Glomerular visceral epithelial cell (primary cell): ENCODE data around the gene TPD52L1.
"Not testable (repeated sequence)": the region's sequence is repeated elsewhere in the genome, so short reads cannot be mapped to it uniquely, and the experiment has no call there.

Experiments used
- DNase-seq: peaks from one replicate; pipeline ENCODE4 v3.0.0-alpha.2; 2016; ENCODE audit errors: extremely low spot score

The TPD52L1 gene

GRCh38 chr6:125269328-125269985 lies 115.9 kb downstream of the TPD52L1 start:
- DNase-seq: no peak

- no peak for DNase-seq
Measured at GRCh38 chr6:125270380-125270779, 116.8 kb downstream of the TPD52L1 start.

- DNase-seq: no peak
Measured at GRCh38 chr6:125271486-125272159, 118.0 kb downstream of the TPD52L1 start.

- no peak for DNase-seq
Measured at GRCh38 chr6:125273251-125273650, 119.7 kb downstream of the TPD52L1 start.

DNA sequence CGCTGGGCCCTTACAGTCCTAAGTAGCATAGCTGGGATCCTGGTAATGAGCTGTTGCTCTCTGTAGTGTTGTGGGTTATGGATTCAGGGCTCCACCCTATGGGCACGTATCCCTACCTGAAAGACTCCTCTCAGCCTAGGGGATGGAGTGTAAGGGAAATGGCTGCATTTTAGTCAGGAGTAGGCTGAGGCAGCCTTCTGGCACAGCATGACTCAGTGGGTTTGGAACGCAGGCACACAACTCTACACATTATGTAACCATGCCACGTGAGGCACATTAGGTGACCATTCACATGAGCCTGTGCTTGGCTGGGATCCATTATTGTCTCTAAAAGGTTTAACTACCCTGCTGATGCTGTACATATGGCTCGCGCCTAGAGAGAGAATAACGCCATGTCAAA lies 120.4 kb downstream of the TPD52L1 start:
- DNase-seq: peak; percentile 94

GRCh38 chr6:125274935-125275334 lies 121.4 kb downstream of the TPD52L1 start:
- no peak for DNase-seq

GRCh38 chr6:125275779-125276178 lies 122.2 kb downstream of the TPD52L1 start:
- no peak for DNase-seq

DNA sequence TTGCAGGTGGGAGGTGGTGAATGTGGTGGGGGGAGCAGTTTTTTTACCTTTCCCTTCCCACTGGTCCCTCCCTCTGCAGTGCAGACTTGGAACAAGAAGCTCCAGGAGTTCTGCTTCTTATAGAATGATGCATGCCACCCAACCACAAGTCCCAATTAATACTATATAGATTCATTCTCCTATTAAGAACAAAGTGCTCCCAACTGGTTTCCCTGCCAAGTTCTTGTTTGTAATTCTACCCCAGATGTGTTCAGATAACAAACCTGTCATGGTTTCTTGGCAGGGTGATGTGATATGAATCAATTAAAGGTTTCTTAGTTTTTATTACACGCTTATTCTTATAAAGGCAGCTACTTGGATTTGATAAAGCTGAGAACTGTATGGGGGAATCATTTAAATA lies 124.3 kb downstream of the TPD52L1 start:
- DNase-seq: no peak

GRCh38 chr6:125279961-125280360 lies 126.4 kb downstream of the TPD52L1 start:
- DNase-seq: no peak

- not testable (repeated sequence) for DNase-seq
Measured at GRCh38 chr6:125280370-125281035, 126.9 kb downstream of the TPD52L1 start.

- DNase-seq: not testable (repeated sequence)
Measured at GRCh38 chr6:125282470-125282869, 128.9 kb downstream of the TPD52L1 start.

DNA sequence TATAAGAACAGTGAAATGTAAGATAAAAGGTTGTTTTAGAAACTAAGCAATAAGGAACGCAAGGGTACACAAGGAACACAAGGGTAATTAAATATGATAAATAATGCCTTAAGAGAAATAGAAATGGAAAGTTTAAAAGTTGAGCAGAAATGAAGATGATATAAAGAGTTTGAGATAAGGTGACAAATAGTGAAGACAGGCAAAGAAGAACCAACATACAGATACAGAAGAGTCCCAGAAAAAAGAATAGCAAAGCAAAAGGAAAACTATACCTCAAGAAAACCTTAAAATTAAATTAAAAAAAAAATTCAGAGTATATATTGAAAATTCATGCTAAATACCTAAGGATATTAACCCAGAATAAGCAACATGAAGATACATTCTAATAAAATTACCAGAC lies 131.8 kb downstream of the TPD52L1 start:
- DNase-seq: no peak

DNA sequence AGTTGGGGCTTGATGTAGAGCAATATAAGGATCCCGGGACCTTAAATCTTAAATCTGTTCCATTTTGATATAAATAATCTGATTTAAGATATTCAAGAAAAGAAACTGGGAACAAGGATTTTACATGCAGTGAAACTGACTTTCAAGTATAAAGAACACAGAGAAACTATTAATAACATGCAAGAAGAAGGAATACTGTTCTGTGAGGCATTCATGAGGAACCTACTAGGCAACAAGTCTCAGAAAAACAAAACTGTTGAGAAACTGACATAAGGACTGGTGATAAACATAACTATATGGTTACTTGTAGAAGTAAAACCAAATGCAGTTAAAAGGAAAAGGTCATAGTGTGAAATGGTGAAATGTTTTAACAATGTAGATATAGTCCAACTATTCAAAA lies 132.4 kb downstream of the TPD52L1 start:
- DNase-seq: no peak

DNA sequence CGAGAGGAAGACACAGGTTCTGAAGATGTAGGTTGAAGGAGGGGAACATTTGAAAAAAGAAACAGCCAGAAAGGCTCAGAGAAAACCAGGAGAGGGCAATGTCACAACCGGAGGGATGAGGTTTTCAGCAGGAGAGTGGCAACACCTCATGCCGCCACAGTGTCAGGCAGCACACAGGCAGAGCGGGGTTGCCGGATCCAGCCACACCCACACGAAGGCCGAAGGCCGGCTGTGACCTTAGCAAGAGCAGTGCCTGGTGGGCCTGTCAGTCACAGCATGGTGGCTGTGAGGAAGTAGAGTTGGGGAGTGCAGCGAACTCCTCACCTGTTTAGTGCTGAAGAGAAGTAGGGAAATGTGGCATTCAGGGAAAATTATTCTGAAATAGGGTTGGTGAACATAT lies 134.1 kb downstream of the TPD52L1 start:
- no peak for DNase-seq

GRCh38 chr6:125293587-125293986 lies 140.0 kb downstream of the TPD52L1 start:
- DNase-seq: no peak

DNA sequence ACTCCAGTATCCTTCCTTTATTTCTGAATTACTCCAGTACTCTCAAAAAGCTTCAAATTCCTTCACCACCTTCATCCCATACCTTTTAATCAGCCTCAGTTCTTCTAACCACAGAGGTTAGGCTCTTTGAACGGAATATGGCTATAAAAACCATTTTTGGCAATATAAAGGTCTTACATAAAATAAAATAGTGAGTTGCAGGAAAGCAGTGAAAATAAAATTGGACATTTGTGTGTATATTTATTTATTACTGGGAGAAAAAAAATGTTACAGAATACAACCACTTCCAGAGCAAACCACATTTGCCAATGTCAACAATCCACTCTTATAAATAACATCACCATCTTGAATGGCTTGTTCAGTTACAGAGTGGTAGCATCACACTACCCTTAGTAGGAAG lies 140.5 kb downstream of the TPD52L1 start:
- no peak for DNase-seq

DNA sequence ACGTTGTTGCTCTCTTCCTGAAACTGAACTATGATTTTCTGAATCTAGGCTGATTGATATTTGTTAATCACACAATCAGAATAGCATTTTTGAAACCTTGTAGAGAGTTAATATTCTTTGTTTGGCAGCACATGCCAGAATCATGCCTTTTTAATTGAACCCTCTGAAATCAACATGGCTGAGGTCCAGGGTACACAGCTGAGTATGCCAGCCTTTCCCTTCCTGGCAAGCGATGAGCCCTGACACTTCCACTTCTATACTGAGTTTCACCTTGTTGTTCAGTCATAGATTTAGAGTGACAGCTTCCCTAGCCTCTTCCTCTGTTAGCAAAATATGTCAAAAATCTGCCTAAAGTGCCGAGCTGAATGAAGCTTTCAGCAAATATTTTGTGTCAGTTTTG lies 141.4 kb downstream of the TPD52L1 start:
- DNase-seq: no peak

GRCh38 chr6:125296471-125296870 lies 142.9 kb downstream of the TPD52L1 start:
- no peak for DNase-seq

- DNase-seq: no peak
Measured at GRCh38 chr6:125299257-125299656, 145.7 kb downstream of the TPD52L1 start.

- peak; percentile 6 for DNase-seq
Measured at GRCh38 chr6:125300992-125301434, 147.4 kb downstream of the TPD52L1 start.

- peak; percentile 79 for DNase-seq
Measured at GRCh38 chr6:125301435-125302391, 148.1 kb downstream of the TPD52L1 start, which contains the start of gene HDDC2. Gene HDDC2, minus strand, starts transcription at chr6:125301967. Its CDS starts 35 bp downstream, at chr6:125301932.
